Muscle layer of duodenum (tissue), 2 donors: ENCODE measurements around the gene OVOL2.

Experiments used
- H3K27ac ChIP-seq: one replicate; pipeline ENCODE4 v1.7.0; 2013; ENCODE audit warnings: mild to moderate bottlenecking, low read length
- H3K27me3 ChIP-seq: one replicate; pipeline ENCODE4 v1.7.0; 2013; ENCODE audit warnings: low read depth, mild to moderate bottlenecking, control low read depth, low read length
- H3K36me3 ChIP-seq, 2 donors: one replicate each; pipeline ENCODE4 v1.7.0; 2013; ENCODE audit warnings: low read length in 2 of 2, control low read depth in 1 of 2, mild to moderate bottlenecking in 1 of 2; ENCODE audit not compliant: insufficient read depth in 2 of 2, control insufficient read depth in 1 of 2
- H3K4me1 ChIP-seq, 2 donors: one replicate each; pipeline ENCODE4 v1.7.0; 2013; ENCODE audit warnings: low read length in 2 of 2, mild to moderate bottlenecking in 2 of 2, control low read depth in 1 of 2, moderate library complexity in 1 of 2; ENCODE audit not compliant: insufficient read depth in 2 of 2, control insufficient read depth in 1 of 2
- H3K4me3 ChIP-seq, 2 donors: one replicate each; pipeline ENCODE4 v1.7.0; 2013; ENCODE audit warnings: low read length in 2 of 2, low read depth in 1 of 2, mild to moderate bottlenecking in 1 of 2
- H3K9me3 ChIP-seq, 2 donors: one replicate each; pipeline ENCODE4 v1.7.0; 2013; ENCODE audit warnings: low read length in 2 of 2, control low read depth in 1 of 2, mild to moderate bottlenecking in 1 of 2; ENCODE audit not compliant: control insufficient read depth in 1 of 2
- donor health status: healthy.

The OVOL2 gene

GRCh38 chr20:17998446-17998845 lies 59.3 kb downstream of the OVOL2 start:
- H3K27ac ChIP-seq: no peak overlapping the region
- H3K4me1 ChIP-seq: peaks cover 0 to 4% of the 10 kb centered on the region in 2 donors
- H3K4me3 ChIP-seq: no peak overlapping the region
- no peaks in the 10 kb centered on the region for H3K9me3 ChIP-seq
- H3K36me3 ChIP-seq: no peaks in the 10 kb centered on the region
- no peaks in the 10 kb centered on the region for H3K27me3 ChIP-seq

DNA sequence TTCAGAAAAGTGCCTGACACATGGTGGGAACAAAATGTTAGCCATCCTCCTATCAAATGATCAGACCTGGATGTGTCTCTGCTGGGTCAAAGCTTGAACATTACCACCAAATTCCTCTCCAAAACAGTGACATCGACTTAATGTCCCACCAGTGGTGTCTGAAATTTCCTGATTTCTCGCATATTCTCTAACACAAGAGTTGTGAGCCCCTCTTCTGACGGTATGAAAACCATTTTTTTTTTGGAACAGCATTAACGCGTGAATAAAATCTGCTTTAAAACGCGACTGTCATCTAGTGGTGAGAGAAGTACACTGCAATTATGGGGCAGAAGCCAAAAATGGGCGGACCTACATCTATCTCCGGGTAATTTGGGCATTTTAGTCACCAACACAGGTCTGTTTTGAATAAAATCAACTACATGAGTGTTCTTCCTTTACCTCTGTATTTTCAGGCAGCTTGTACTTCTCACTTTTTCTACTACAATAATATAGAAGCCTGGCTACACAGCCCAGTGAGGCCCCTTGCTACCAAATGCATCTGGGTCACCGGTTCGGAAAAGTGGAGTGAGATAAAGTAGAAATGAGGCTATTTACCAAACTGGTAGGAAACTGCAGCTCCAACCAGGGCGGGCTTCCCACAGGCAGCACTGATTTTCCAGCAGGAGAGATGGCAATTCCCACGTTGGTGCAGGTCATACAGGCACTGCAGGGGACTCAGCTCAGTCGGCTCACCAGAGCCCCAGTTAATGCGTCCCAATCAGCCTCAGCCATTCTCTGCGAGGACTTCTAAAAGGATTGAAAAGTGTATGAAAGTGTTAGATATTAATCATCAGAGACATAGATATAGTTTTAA lies 61.5 kb downstream of the OVOL2 start:
- H3K4me1 ChIP-seq: peaks cover 0 to 4% of the 10 kb centered on the region in 2 donors
- no peaks in the 10 kb centered on the region for H3K36me3 ChIP-seq
- no peaks in the 10 kb centered on the region for H3K9me3 ChIP-seq
- H3K4me3 ChIP-seq: no peak overlapping the region
- no peaks in the 10 kb centered on the region for H3K27me3 ChIP-seq
- no peak overlapping the region for H3K27ac ChIP-seq

DNA sequence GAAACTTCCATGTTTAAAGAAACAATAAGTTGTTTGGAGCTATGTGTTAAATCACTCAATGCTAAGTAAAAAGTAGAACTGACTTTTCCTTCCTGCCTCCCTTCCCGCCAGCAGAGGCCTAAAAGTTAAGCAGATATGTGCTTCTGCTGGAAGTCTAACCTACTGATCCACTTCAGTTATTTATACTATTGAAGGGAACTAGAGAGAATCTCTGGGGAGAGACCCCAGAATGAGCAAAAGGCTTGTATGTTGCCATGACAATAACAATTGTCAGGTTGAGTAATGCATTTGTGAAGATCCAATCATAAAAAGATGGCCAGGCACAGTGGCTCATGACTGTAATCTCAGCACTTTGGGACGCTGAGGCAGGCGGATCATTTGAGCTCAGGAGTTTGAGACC lies 64.2 kb downstream of the OVOL2 start:
- Histone ChIP-seq H3K36me3 (peaks cover 6 to 13% of the 10 kb centered on the region in 2 donors), H3K9me3 (no peaks in the 10 kb centered on the region), H3K4me1 (peaks cover 0 to 4% of the 10 kb centered on the region in 2 donors), H3K4me3 (no peak overlapping the region), H3K27me3 (no peaks in the 10 kb centered on the region), H3K27ac (no peak overlapping the region)

GRCh38 chr20:17992847-17993513 lies 64.7 kb downstream of the OVOL2 start:
- Histone ChIP-seq H3K9me3 (no peaks in the 10 kb centered on the region), H3K36me3 (peaks cover 6 to 13% of the 10 kb centered on the region in 2 donors), H3K27me3 (no peaks in the 10 kb centered on the region), H3K4me1 (peaks cover 0 to 4% of the 10 kb centered on the region in 2 donors), H3K4me3 (no peak overlapping the region), H3K27ac (no peak overlapping the region)

- Histone ChIP-seq H3K9me3 (no peaks in the 10 kb centered on the region), H3K4me3 (no peak overlapping the region), H3K36me3 (peaks cover 6 to 13% of the 10 kb centered on the region in 2 donors), H3K4me1 (peaks cover 0 to 4% of the 10 kb centered on the region in 2 donors), H3K27ac (no peak overlapping the region), H3K27me3 (no peaks in the 10 kb centered on the region)
Observed at GRCh38 chr20:17992224-17992637, 65.5 kb downstream of the OVOL2 start.

GRCh38 chr20:17990278-17990972 lies 67.3 kb downstream of the OVOL2 start:
- no peak overlapping the region for H3K27ac ChIP-seq
- no peak overlapping the region for H3K4me3 ChIP-seq
- H3K4me1 ChIP-seq: no peaks in the 10 kb centered on the region
- peaks cover 6 to 13% of the 10 kb centered on the region in 2 donors for H3K36me3 ChIP-seq
- H3K9me3 ChIP-seq: no peaks in the 10 kb centered on the region
- H3K27me3 ChIP-seq: no peaks in the 10 kb centered on the region

DNA sequence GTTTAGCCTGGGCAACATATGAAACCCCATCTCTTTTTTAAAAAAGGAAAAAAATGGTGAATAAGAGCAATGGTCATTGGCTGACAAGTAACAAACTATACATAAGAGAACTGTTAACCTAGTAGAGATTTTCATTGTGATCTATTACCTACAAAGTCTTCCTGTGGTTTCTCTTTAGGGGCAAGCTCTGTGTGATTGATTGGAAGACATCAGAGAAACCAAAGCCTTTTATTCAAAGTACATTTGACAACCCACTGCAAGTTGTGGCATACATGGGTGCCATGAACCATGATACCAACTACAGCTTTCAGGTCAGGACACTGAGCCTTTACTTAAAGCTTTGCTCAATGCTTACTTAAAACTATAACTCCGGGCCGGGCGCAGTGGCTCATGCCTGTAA lies 69.7 kb downstream of the OVOL2 start:
- peaks cover 6 to 13% of the 10 kb centered on the region in 2 donors for H3K36me3 ChIP-seq

GRCh38 chr20:17985388-17986018 lies 72.2 kb downstream of the OVOL2 start:
- H3K4me3 ChIP-seq: no peak overlapping the region
- H3K36me3 ChIP-seq: peaks cover 4 to 12% of the 10 kb centered on the region in 2 donors
- H3K9me3 ChIP-seq: no peaks in the 10 kb centered on the region
- no peaks in the 10 kb centered on the region for H3K27me3 ChIP-seq
- H3K27ac ChIP-seq: no peak overlapping the region
- H3K4me1 ChIP-seq: no peaks in the 10 kb centered on the region

More for the DNA sequence above, 69.7 kb downstream of the OVOL2 start:
- H3K9me3 ChIP-seq: no peaks in the 10 kb centered on the region
- no peak overlapping the region for H3K4me3 ChIP-seq
- H3K4me1 ChIP-seq: no peaks in the 10 kb centered on the region
- no peaks in the 10 kb centered on the region for H3K27me3 ChIP-seq
- H3K27ac ChIP-seq: no peak overlapping the region

GRCh38 chr20:17976305-17976704 lies 81.4 kb downstream of the OVOL2 start:
- peaks cover 8 to 10% of the 10 kb centered on the region in 2 donors for H3K36me3 ChIP-seq

More at GRCh38 chr20:17976305-17976704, 81.4 kb downstream of the OVOL2 start:
- Histone ChIP-seq H3K4me3 (no peak overlapping the region), H3K27ac (no peak overlapping the region), H3K9me3 (no peaks in the 10 kb centered on the region), H3K4me1 (peaks cover 2 to 18% of the 10 kb centered on the region in 2 donors), H3K27me3 (no peaks in the 10 kb centered on the region)
